GM18861 (cell line): ENCODE data around the gene SLFN11.
"Not testable (repeated sequence)": the region's sequence is repeated elsewhere in the genome, so short reads cannot be mapped to it uniquely, and the experiment has no call there.

ENCODE experiments used
- ATAC-seq: cut with Tn5 transposase; IDR thresholded peaks from one replicate; pipeline ENCODE4 v1.9.1; 2021; ENCODE audit not compliant: unreplicated experiment

SLFN11 gene

GRCh38 chr17:35359398-35359797 is 14.0 kb downstream of the SLFN11 start:
- no peak for ATAC-seq

GRCh38 chr17:35352284-35352683 is 21.1 kb downstream of the SLFN11 start:
- no peak for ATAC-seq

GRCh38 chr17:35350493-35350892 is 22.9 kb downstream of the SLFN11 start:
- no peak for ATAC-seq

GRCh38 chr17:35345926-35346771 is 27.3 kb downstream of the SLFN11 start:
- no peak for ATAC-seq

GRCh38 chr17:35345445-35345925 is 27.9 kb downstream of the SLFN11 start:
- no peak for ATAC-seq

GRCh38 chr17:35344262-35344661 is 29.2 kb downstream of the SLFN11 start:
- no peak for ATAC-seq

- no peak for ATAC-seq
Observed at GRCh38 chr17:35342276-35342675, 31.1 kb downstream of the SLFN11 start.

- no peak for ATAC-seq
Observed at GRCh38 chr17:35341411-35341992, 31.9 kb downstream of the SLFN11 start.

- ATAC-seq: no peak
Observed at GRCh38 chr17:35338230-35338629, 35.2 kb downstream of the SLFN11 start.

GRCh38 chr17:35337364-35337763 is 36.1 kb downstream of the SLFN11 start:
- no peak for ATAC-seq

GRCh38 chr17:35333578-35333977 is 39.8 kb downstream of the SLFN11 start:
- ATAC-seq: not testable (repeated sequence)

- no peak for ATAC-seq
Observed at GRCh38 chr17:35322749-35323148, 50.7 kb downstream of the SLFN11 start.

- ATAC-seq: no peak
Observed at GRCh38 chr17:35315971-35316370, 57.5 kb downstream of the SLFN11 start.

GRCh38 chr17:35315283-35315682 is 58.1 kb downstream of the SLFN11 start:
- no peak for ATAC-seq

- ATAC-seq: no peak
Observed at GRCh38 chr17:35314415-35315216, 58.8 kb downstream of the SLFN11 start.

GRCh38 chr17:35313875-35314409 is 59.5 kb downstream of the SLFN11 start:
- no peak for ATAC-seq

- peak; percentile 48 for ATAC-seq
Observed at GRCh38 chr17:35312790-35313711, 60.4 kb downstream of the SLFN11 start.

- ATAC-seq: no peak
Observed at GRCh38 chr17:35312346-35312745, 61.1 kb downstream of the SLFN11 start.

- not testable (repeated sequence) for ATAC-seq
Observed at GRCh38 chr17:35309345-35309744, 64.1 kb downstream of the SLFN11 start.
